NCI-H69 (cell line): ENCODE measurements around the gene IFITM5.
"Not testable (repeated sequence)": the region's sequence is repeated elsewhere in the genome, so short reads cannot be mapped to it uniquely, and the experiment has no call there.

Source experiments
- DNase-seq: peaks from one replicate; lab custom pipeline; 2025; lab: John Stamatoyannopoulos, UW

Gene IFITM5

GRCh38 chr11:299081-299891 is at the start of gene IFITM5:
TSS of gene IFITM5 (minus strand) at chr11:299526. CDS start at chr11:299490, 36 bp downstream.
- DNase-seq, result no peak

GRCh38 chr11:346529-346928 is 47.2 kb upstream of the IFITM5 start:
- DNase-seq, result no peak

- DNase-seq, result no peak
Observed at GRCh38 chr11:344836-345578, 45.7 kb upstream of the IFITM5 start.

- DNase-seq, result no peak
Observed at GRCh38 chr11:342328-342727, 43.0 kb upstream of the IFITM5 start.

GRCh38 chr11:340539-341512 is 41.5 kb upstream of the IFITM5 start:
- DNase-seq, result no peak

GRCh38 chr11:339963-340362 is 40.6 kb upstream of the IFITM5 start:
- no peak for DNase-seq

- no peak for DNase-seq
Observed at GRCh38 chr11:337711-338110, 38.4 kb upstream of the IFITM5 start.

GRCh38 chr11:336659-337198 is 37.4 kb upstream of the IFITM5 start:
- no peak for DNase-seq

- no peak for DNase-seq
Observed at GRCh38 chr11:335779-336658, 36.7 kb upstream of the IFITM5 start.

- peak; percentile 45 for DNase-seq
Observed at GRCh38 chr11:334264-334994, 35.1 kb upstream of the IFITM5 start.

- not testable (repeated sequence) for DNase-seq
Observed at GRCh38 chr11:333616-334263, 34.4 kb upstream of the IFITM5 start.

- no peak for DNase-seq
Observed at GRCh38 chr11:332651-333480, 33.5 kb upstream of the IFITM5 start.

- no peak for DNase-seq
Observed at GRCh38 chr11:331358-332060, 32.2 kb upstream of the IFITM5 start.

- no peak for DNase-seq
Observed at GRCh38 chr11:330694-331357, 31.5 kb upstream of the IFITM5 start.

- no peak for DNase-seq
Observed at GRCh38 chr11:330307-330693, 31.0 kb upstream of the IFITM5 start.

GRCh38 chr11:329886-330253 is 30.5 kb upstream of the IFITM5 start:
- no peak for DNase-seq

- DNase-seq, result not testable (repeated sequence)
Observed at GRCh38 chr11:328516-329100, 29.3 kb upstream of the IFITM5 start.
